Measurements from ENCODE around the gene GINS1.

Gene GINS1

DNA sequence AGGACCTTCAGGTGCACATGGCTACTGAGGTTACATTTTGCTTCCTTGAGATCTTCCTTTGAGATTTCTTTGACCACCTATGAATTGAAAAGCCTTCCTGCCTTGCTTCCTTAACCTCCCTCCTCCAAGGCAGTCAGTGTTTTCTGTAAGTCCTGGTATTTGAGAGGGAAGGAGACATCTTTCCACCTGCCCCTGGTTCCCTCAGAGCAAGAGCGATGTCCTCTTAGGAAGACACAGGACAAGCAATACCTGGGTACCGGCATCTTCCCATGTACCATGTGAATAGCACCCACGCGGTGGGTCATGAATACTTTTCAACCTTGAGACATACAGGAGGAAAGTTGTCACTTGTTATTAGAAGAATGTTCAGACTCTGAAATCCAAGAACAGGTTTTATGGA lies 37.1 kb downstream of the GINS1 start:
- H3K18ac ChIP-seq (ENCODE audit: low read length) = no peak overlapping the region
- no peak overlapping the region for H4K8ac ChIP-seq (ENCODE audit: low read depth, low read length)
- no peaks in the 10 kb centered on the region for H3K9me3 ChIP-seq (ENCODE audit: insufficient read depth, low read depth, low read length)
- H3K14ac ChIP-seq (ENCODE audit: low read length) = no peak overlapping the region
- H3K36me3 ChIP-seq (ENCODE audit: control insufficient read depth in 1 of 2, insufficient read depth in 2 of 2, low read length in 2 of 2) = peaks cover 14 to 21% of the 10 kb centered on the region in 2 experiments
- no peak for DNase-seq
- H2BK12ac ChIP-seq (ENCODE audit: low read length) = no peak overlapping the region
- H2AFZ ChIP-seq (ENCODE audit: insufficient read depth, low read length, poor library complexity) = no peak overlapping the region
- H3K4me2 ChIP-seq (ENCODE audit: low read length) = no peak overlapping the region
- no peaks in the 10 kb centered on the region for H3K79me1 ChIP-seq (ENCODE audit: low read length)
- no peak overlapping the region for H3K4ac ChIP-seq (ENCODE audit: low read depth, low read length)
- H3K4me1 ChIP-seq (ENCODE audit: control insufficient read depth in 1 of 2, insufficient read depth in 2 of 2, low read length in 2 of 2) = no peaks in the 10 kb centered on the region
- no peak overlapping the region for H2AK5ac ChIP-seq (ENCODE audit: low read length)
- WGBS (ENCODE audit: extremely low coverage, insufficient coverage, insufficient read length) = no CpG with 5 or more reads among the region's 4 CpGs
- H4K91ac ChIP-seq (ENCODE audit: low read depth, low read length) = no peak overlapping the region
- no peaks in the 10 kb centered on the region for H3K79me2 ChIP-seq (ENCODE audit: control insufficient read depth, insufficient read depth, low read length, poor library complexity)
- H3K27ac ChIP-seq (ENCODE audit: low read depth, low read length) = no peak overlapping the region
- H4K12ac ChIP-seq (ENCODE audit: low read depth, low read length) = no peak overlapping the region
- H3K4me3 ChIP-seq (ENCODE audit: low read depth, low read length) = no peak overlapping the region
- H3K27me3 ChIP-seq (ENCODE audit: insufficient read depth, low read length) = no peaks in the 10 kb centered on the region
- no peak overlapping the region for H2BK120ac ChIP-seq (ENCODE audit: insufficient read depth, low read length, poor library complexity)
- no peak overlapping the region for H3K23ac ChIP-seq (ENCODE audit: low read length)
- H2BK5ac ChIP-seq (ENCODE audit: low read depth, low read length, poor library complexity) = no peak overlapping the region
- H3K9ac ChIP-seq (ENCODE audit: low read length) = no peak overlapping the region

DNA sequence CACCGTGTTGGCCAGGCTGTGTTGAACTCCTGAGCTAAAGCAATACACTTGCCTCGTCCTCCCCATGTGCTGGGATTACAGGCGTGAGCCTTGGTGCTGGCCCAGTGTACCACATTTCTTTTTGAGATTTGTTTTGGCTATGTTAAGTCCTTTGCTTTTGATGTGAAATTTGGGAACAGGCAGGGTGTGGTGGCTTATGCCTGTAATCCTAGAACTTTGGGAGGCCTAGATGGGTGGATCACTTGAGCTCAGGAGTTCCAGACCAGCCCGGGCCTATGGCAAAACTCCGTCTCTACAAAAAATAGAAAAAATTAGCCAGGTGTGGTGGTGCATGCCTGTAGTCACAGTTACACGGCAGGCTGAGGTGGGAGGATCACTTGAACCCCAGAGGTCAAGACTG lies 40.2 kb downstream of the GINS1 start:
- no peak overlapping the region for H3K4ac ChIP-seq (ENCODE audit: low read depth, low read length)
- no peak for DNase-seq
- WGBS (ENCODE audit: extremely low coverage, insufficient coverage, insufficient read length) = no CpG with 5 or more reads among the region's 6 CpGs
- H4K91ac ChIP-seq (ENCODE audit: low read depth, low read length) = no peak overlapping the region
- no peak overlapping the region for H4K8ac ChIP-seq (ENCODE audit: low read depth, low read length)
- no peak overlapping the region for H3K14ac ChIP-seq (ENCODE audit: low read length)
- no peak overlapping the region for H2AFZ ChIP-seq (ENCODE audit: insufficient read depth, low read length, poor library complexity)
- H3K18ac ChIP-seq (ENCODE audit: low read length) = no peak overlapping the region
- peaks cover 15 to 22% of the 10 kb centered on the region in 2 experiments for H3K36me3 ChIP-seq (ENCODE audit: control insufficient read depth in 1 of 2, insufficient read depth in 2 of 2, low read length in 2 of 2)
- H4K12ac ChIP-seq (ENCODE audit: low read depth, low read length) = no peak overlapping the region
- no peaks in the 10 kb centered on the region for H3K27me3 ChIP-seq (ENCODE audit: insufficient read depth, low read length)
- no peak overlapping the region for H3K27ac ChIP-seq (ENCODE audit: low read depth, low read length)
- no peaks in the 10 kb centered on the region for H3K79me2 ChIP-seq (ENCODE audit: control insufficient read depth, insufficient read depth, low read length, poor library complexity)
- no peaks in the 10 kb centered on the region for H3K9me3 ChIP-seq (ENCODE audit: insufficient read depth, low read depth, low read length)
- no peak overlapping the region for H2BK12ac ChIP-seq (ENCODE audit: low read length)
- no peaks in the 10 kb centered on the region for H3K79me1 ChIP-seq (ENCODE audit: low read length)
- H3K9ac ChIP-seq (ENCODE audit: low read length) = no peak overlapping the region
- H2AK5ac ChIP-seq (ENCODE audit: low read length) = no peak overlapping the region
- no peak overlapping the region for H3K4me3 ChIP-seq (ENCODE audit: low read depth, low read length)
- H3K23ac ChIP-seq (ENCODE audit: low read length) = no peak overlapping the region
- no peak overlapping the region for H2BK5ac ChIP-seq (ENCODE audit: low read depth, low read length, poor library complexity)
- H2BK120ac ChIP-seq (ENCODE audit: insufficient read depth, low read length, poor library complexity) = no peak overlapping the region
- no peak overlapping the region for H3K4me2 ChIP-seq (ENCODE audit: low read length)
- no peaks in the 10 kb centered on the region for H3K4me1 ChIP-seq (ENCODE audit: control insufficient read depth in 1 of 2, insufficient read depth in 2 of 2, low read length in 2 of 2)

DNA sequence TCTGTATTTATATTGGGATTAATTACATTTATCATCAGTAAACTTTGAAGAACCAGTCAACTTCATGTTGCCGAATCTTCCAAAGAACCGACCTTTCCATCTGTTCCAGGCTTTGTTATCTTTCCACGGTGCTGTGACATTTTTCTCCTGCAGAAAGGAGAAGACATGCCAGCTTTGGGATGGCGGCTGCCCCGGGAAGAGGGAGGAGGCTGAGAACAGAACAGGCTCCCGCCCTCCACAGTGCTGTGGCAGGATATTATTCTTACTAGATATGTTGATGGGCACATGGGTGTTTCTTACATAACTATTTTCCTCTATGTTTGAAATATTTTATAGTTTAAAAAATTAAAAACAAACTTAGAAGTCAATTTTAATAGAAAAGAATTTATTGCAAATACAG lies 44.9 kb downstream of the GINS1 start:
- Histone ChIP-seq H3K9me3 (ENCODE audit: insufficient read depth, low read depth, low read length) (peaks cover 2% of the 10 kb centered on the region), H3K4me2 (ENCODE audit: low read length) (no peak overlapping the region), H2BK120ac (ENCODE audit: insufficient read depth, low read length, poor library complexity) (no peak overlapping the region), H3K4ac (ENCODE audit: low read depth, low read length) (no peak overlapping the region), H3K36me3 (ENCODE audit: control insufficient read depth in 1 of 2, insufficient read depth in 2 of 2, low read length in 2 of 2) (peaks cover 24 to 34% of the 10 kb centered on the region in 2 experiments), H3K79me1 (ENCODE audit: low read length) (no peaks in the 10 kb centered on the region), H3K79me2 (ENCODE audit: control insufficient read depth, insufficient read depth, low read length, poor library complexity) (no peaks in the 10 kb centered on the region), H3K4me3 (ENCODE audit: low read depth, low read length) (no peak overlapping the region), H3K27ac (ENCODE audit: low read depth, low read length) (no peak overlapping the region), H3K18ac (ENCODE audit: low read length) (no peak overlapping the region), H3K4me1 (ENCODE audit: control insufficient read depth in 1 of 2, insufficient read depth in 2 of 2, low read length in 2 of 2) (no peaks in the 10 kb centered on the region), H4K8ac (ENCODE audit: low read depth, low read length) (no peak overlapping the region), H3K27me3 (ENCODE audit: insufficient read depth, low read length) (no peaks in the 10 kb centered on the region), H2AK5ac (ENCODE audit: low read length) (no peak overlapping the region), H2AFZ (ENCODE audit: insufficient read depth, low read length, poor library complexity) (no peak overlapping the region), H3K23ac (ENCODE audit: low read length) (no peak overlapping the region), H3K14ac (ENCODE audit: low read length) (no peak overlapping the region), H4K91ac (ENCODE audit: low read depth, low read length) (no peak overlapping the region), H4K12ac (ENCODE audit: low read depth, low read length) (no peak overlapping the region), H2BK12ac (ENCODE audit: low read length) (no peak overlapping the region), H3K9ac (ENCODE audit: low read length) (no peak overlapping the region), H2BK5ac (ENCODE audit: low read depth, low read length, poor library complexity) (no peak overlapping the region)
- WGBS (ENCODE audit: extremely low coverage, insufficient coverage, insufficient read length) = no CpG with 5 or more reads among the region's 6 CpGs
- no peak for DNase-seq

DNA sequence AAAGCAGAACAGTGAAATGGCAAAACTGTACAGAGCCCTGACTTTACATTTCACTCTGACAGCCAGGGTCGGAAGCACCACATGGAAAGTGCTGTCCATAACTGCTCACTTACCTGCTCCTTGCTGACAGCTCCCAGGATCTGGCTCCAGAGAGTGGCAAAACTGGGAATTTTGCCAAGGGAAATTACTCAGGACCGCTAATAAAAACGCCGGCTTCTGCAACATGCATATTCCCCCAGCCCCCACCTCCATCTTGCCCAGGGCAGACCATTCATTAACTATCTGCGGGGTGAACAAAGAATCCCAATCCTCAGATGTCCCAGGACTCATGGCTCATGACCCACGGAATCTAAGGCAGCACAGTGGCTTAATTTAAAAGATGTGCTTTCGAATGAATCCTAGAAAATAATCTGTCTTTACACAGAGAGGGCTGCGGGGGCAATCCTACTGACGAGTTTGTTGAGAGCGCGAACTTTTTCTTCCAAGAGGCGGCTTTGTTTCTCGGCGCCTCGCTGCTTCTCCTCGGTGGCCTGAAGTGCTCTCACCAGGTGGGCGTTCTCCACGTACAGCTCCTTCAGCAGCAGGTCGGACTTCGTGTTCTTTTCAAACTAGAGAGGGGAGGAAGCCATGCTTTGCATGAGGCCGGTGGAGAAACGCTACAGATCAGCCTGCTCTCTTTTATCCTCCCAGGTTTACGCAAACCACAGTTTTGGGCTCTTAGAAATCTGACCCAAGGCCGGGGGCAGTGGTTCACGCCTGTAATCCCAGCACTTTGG lies 45.8 kb downstream of the GINS1 start:
- no peak overlapping the region for H3K9ac ChIP-seq (ENCODE audit: low read length)
- H2BK5ac ChIP-seq (ENCODE audit: low read depth, low read length, poor library complexity) = no peak overlapping the region
- H2BK120ac ChIP-seq (ENCODE audit: insufficient read depth, low read length, poor library complexity) = no peak overlapping the region
- peaks cover 2% of the 10 kb centered on the region for H3K9me3 ChIP-seq (ENCODE audit: insufficient read depth, low read depth, low read length)
- H3K4me2 ChIP-seq (ENCODE audit: low read length) = no peak overlapping the region
- DNase-seq = no peak
- no CpG with 5 or more reads among the region's 25 CpGs for WGBS (ENCODE audit: extremely low coverage, insufficient coverage, insufficient read length)
- peaks cover 27 to 34% of the 10 kb centered on the region in 2 experiments for H3K36me3 ChIP-seq (ENCODE audit: control insufficient read depth in 1 of 2, insufficient read depth in 2 of 2, low read length in 2 of 2)
- no peaks in the 10 kb centered on the region for H3K4me1 ChIP-seq (ENCODE audit: control insufficient read depth in 1 of 2, insufficient read depth in 2 of 2, low read length in 2 of 2)
- H3K23ac ChIP-seq (ENCODE audit: low read length) = no peak overlapping the region
- no peaks in the 10 kb centered on the region for H3K27me3 ChIP-seq (ENCODE audit: insufficient read depth, low read length)
- no peak overlapping the region for H4K91ac ChIP-seq (ENCODE audit: low read depth, low read length)
- no peak overlapping the region for H2BK12ac ChIP-seq (ENCODE audit: low read length)
- H4K8ac ChIP-seq (ENCODE audit: low read depth, low read length) = no peak overlapping the region
- H3K14ac ChIP-seq (ENCODE audit: low read length) = no peak overlapping the region
- H3K79me1 ChIP-seq (ENCODE audit: low read length) = no peaks in the 10 kb centered on the region
- no peak overlapping the region for H3K27ac ChIP-seq (ENCODE audit: low read depth, low read length)
- H3K18ac ChIP-seq (ENCODE audit: low read length) = no peak overlapping the region
- H2AK5ac ChIP-seq (ENCODE audit: low read length) = no peak overlapping the region
- H3K4ac ChIP-seq (ENCODE audit: low read depth, low read length) = no peak overlapping the region
- no peak overlapping the region for H3K4me3 ChIP-seq (ENCODE audit: low read depth, low read length)
- no peak overlapping the region for H2AFZ ChIP-seq (ENCODE audit: insufficient read depth, low read length, poor library complexity)
- H3K79me2 ChIP-seq (ENCODE audit: control insufficient read depth, insufficient read depth, low read length, poor library complexity) = no peaks in the 10 kb centered on the region
- H4K12ac ChIP-seq (ENCODE audit: low read depth, low read length) = no peak overlapping the region
